ENCODE data around the gene IQCH.

DNA sequence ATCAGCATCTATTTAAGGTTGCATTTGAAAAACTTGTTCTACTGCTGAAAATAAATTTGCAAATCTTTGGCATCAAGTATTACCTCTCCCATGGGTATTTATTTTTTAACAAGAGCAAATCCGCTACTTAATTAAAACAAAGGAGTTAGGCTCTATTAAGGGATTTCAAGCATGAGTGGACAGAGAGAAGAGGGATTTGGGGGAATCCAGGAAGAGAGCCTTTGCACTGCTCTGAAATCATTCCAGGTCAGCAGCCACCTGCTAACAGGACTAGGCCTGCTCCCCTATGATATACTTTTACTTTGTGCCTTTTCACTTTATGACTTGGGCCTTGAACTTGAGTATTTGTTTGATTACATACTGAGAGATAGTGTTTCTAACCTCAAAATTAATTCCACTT is 57.1 kb downstream of the IQCH start:
- TF ChIP-seq, protein P1, sequence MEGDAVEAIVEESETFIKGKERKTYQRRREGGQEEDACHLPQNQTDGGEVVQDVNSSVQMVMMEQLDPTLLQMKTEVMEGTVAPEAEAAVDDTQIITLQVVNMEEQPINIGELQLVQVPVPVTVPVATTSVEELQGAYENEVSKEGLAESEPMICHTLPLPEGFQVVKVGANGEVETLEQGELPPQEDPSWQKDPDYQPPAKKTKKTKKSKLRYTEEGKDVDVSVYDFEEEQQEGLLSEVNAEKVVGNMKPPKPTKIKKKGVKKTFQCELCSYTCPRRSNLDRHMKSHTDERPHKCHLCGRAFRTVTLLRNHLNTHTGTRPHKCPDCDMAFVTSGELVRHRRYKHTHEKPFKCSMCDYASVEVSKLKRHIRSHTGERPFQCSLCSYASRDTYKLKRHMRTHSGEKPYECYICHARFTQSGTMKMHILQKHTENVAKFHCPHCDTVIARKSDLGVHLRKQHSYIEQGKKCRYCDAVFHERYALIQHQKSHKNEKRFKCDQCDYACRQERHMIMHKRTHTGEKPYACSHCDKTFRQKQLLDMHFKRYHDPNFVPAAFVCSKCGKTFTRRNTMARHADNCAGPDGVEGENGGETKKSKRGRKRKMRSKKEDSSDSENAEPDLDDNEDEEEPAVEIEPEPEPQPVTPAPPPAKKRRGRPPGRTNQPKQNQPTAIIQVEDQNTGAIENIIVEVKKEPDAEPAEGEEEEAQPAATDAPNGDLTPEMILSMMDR (IDR thresholded peaks at IDR 0.05; ENCODE audit: low read length) = no peak
- TF ChIP-seq EZH2 (optimal IDR thresholded peaks at IDR 0.05; ENCODE audit: low read depth, low read length) = no peak
